K562 (cell line): Measurements from ENCODE around the gene NTM. TPM values are rescaled to one million over a fixed set of nuclear protein-coding genes. Genes with fewer than 3 reads are reported as not detected.

Experiments
- CHCHD3 ChIP-seq: fragments of 250-450 bp; sonication (Bioruptor Pico); IDR thresholded peaks from 2 replicates; pipeline ENCODE4 v2.1.2; 2022; ENCODE audit warnings: mild to moderate bottlenecking
- CHD2 ChIP-seq: IDR thresholded peaks from 2 replicates; pipeline ENCODE4 v1.6.1; 2011; ENCODE audit warnings: low read depth, low read length
- ILF3 ChIP-seq: fragments of 450-650 bp; IDR thresholded peaks from 2 replicates; pipeline ENCODE4 v1.6.1; 2018; ENCODE audit warnings: antibody characterized with exemption, mild to moderate bottlenecking, moderate library complexity, borderline replicate concordance
- REST ChIP-seq, 2 experiments: fragments of 450-650 bp; formaldehyde crosslinking in 1 of 2; IDR thresholded peaks; 2 replicates each; pipeline versions ENCODE4 v1.4.0 to v1.6.1; 2014 to 2020; ENCODE audit warnings: mild to moderate bottlenecking in 2 of 2, borderline replicate concordance in 1 of 2, low read depth in 1 of 2
- RUNX1 ChIP-seq: sonication (generic); IDR thresholded peaks from 2 replicates; pipeline ENCODE4 v1.6.1; 2016; ENCODE audit warnings: antibody characterized with exemption, low read depth
- SMAD3 ChIP-seq: fragments of 450-650 bp; formaldehyde crosslinking; conservative IDR thresholded peaks from 2 replicates; pipeline ENCODE4 v1.4.0; 2020; ENCODE audit warnings: mild to moderate bottlenecking
- SNIP1 ChIP-seq: fragments of 450-650 bp; IDR thresholded peaks from 2 replicates; pipeline ENCODE4 v1.7.1; 2017; ENCODE audit warnings: low read depth, mild to moderate bottlenecking
- SP1 ChIP-seq: sonication (generic); formaldehyde crosslinking; IDR thresholded peaks from 2 replicates; pipeline ENCODE4 v1.8.1; 2022; ENCODE audit warnings: mild to moderate bottlenecking, missing genetic modification reagents
- ZNF133 ChIP-seq: fragments of 250-450 bp; sonication (Bioruptor Pico); IDR thresholded peaks from 2 replicates; pipeline ENCODE4 v1.4.0; 2020; ENCODE audit warnings: mild to moderate bottlenecking
- ZNF23 ChIP-seq: fragments of 250-450 bp; sonication (Bioruptor Pico); IDR thresholded peaks from 2 replicates; pipeline ENCODE4 v1.4.0; 2020; ENCODE audit warnings: mild to moderate bottlenecking
- polyA plus RNA-seq, 8 experiments: library from polyadenylated mRNA; depleted of rRNA in 4 of 8; stranded (reverse) in 5 of 8; unstranded in 3 of 8; fragments of >200 nt; fragmentation: Nextera tagmentation in 2 of 8; fragmentation: Illumina TruSeq in 1 of 8; extraction: Ambion mirVana in 2 of 8; extraction: Trizol in 1 of 8; gene quantifications; 2 replicates each; pipeline versions ENCODE4 v1.2.1 to v1.2.3, GENCODE V29; 2011 to 2014; ENCODE audit warnings: inconsistent platforms in 1 of 8, missing spikeins in 1 of 8
- total RNA-seq, 7 experiments: library from RNA; depleted of rRNA in 6 of 7; stranded (reverse); fragments of >200 nt in 6 of 7; fragmentation: Illumina TruSeq in 2 of 7; extraction: Trizol in 2 of 7; gene quantifications; 2 replicates each; pipeline versions ENCODE4 v1.2.1 to v1.2.3, GENCODE V29; 2011 to 2021; ENCODE audit warnings: low replicate concordance in 1 of 7

The NTM gene
- total and polyA plus RNA-seq, 9 of the 15 experiments (the other 6 are each of a cell fraction or from before 2014, with no cell fraction given): not detected

GRCh38 chr11:131582021-131582525 is 211.7 kb downstream of the NTM start (continued):
- TF ChIP-seq REST (IDR thresholded peaks at IDR 0.05; ENCODE audit: borderline replicate concordance) (no peak), REST (CRISPR knock-in tag; IDR thresholded peaks at IDR 0.05; ENCODE audit: low read depth) (no peak), SNIP1 (no peak), SP1 (no peak), SMAD3 (no peak), RUNX1 (no peak), ILF3 (no peak), ZNF23 (CRISPR knock-in tag) (no peak), CHD2 (no peak), CHCHD3 (CRISPR knock-in tag) (no peak), ZNF133 (CRISPR knock-in tag) (no peak)
